Measurements from ENCODE around the gene ITIH4. TPM values are rescaled to one million over a fixed set of nuclear protein-coding genes. Genes with fewer than 3 reads are reported as not detected.

The ITIH4 gene
- total RNA-seq (2014; rRNA removed; shearing (Covaris generic)): 0.14 TPM in 1 of 2 replicates, not detected in the other

DNA sequence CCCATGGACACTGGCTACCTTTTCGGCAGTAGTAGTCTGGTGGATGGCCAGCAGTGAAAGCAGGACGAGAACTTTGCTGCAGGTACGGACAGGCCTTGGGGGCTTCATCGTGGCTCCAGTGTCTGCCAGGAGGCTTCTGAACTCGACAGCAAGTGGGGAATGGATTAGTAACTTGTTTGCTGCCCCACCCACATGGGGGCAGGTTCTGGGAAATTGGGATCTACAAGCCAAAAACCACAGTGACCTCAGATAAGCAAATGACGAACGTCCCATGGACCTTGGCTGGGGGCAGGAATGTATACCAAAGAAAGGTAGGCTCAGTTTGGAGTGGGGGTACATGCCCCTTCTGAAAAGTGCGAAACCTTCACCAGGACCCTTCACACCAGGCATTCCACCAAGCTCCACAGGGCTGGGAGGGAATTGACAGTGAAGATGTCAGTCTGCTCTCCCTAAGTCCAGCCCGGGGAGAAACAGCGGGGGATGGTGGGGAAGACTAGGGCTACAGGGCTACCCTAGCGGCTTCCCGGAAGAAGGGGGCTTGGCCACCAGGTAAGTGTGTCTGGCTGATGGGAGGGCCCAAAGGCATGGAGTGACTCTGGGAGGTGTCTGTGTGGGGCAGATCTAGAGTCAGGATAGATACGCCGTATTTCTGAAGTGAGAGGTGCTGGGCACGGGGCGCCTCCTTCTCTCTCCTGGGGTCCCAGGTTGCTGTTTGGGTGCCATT lies at the start of gene ITIH4:
Gene ITIH4, minus strand, starts transcription at position 138 of the 724 bp plus-strand sequence. Its CDS starts 30 bp downstream, at position 108.
- peak; percentile 66 for DNase-seq
- H3K4me3 ChIP-seq (ENCODE audit: insufficient read depth, low read depth, low read length): no peak within 1 kb of the TSS
- H3K36me3 ChIP-seq (replicated peaks; ENCODE audit: control insufficient read depth, insufficient read depth, low read length): no peaks in the 10 kb centered on the region
- no peaks in the 10 kb centered on the region for H3K27me3 ChIP-seq (ENCODE audit: control insufficient read depth, insufficient read depth, low read length)

DNA sequence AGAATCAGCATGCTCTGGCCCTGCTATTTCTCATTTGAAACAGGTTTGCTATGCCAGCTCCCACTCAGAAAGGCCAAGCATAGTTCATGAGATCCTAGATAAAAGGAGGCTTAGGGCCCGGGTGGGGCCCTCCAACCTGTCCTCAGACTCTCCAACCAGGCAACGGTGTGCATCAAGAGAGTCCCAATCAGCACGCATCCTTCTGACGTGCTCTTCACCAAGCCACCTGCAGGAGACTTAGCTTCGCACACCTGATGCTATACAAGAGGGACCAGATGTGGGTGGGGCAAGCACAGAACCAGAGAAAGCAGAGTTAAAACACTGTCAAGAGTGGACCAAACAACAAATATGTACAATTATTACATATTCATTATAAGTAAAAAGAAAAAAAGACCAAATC lies 49.6 kb upstream of the ITIH4 start:
- Histone ChIP-seq H3K4me3 (ENCODE audit: insufficient read depth, low read depth, low read length) (no peak overlapping the region), H3K36me3 (replicated peaks; ENCODE audit: control insufficient read depth, insufficient read depth, low read length) (peaks cover 1% of the 10 kb centered on the region; the same call in 1 of the 2 replicates)
- DNase-seq: no peak

DNA sequence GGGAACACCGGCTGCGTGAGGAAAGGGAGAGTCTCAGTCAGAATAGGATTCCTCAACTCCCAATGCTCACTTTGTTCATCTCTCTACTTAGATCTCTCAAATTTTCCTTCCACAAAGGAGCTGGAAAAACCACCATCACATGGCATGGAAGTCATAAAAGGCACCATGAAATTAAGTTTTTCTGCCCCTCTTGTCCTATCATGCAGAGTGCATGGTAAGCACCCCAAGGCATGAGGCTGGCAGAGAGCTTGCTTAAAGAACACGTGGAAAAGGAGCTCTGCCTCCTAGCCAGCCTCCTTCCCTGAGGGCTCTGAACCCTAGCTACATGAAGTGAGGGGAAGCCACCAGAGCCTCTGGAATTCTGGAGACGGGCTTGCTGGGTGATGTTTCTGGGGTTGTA lies 49.1 kb upstream of the ITIH4 start:
- DNase-seq: no peak

More for the DNA sequence above, 49.6 kb upstream of the ITIH4 start:
- H3K27me3 ChIP-seq (ENCODE audit: control insufficient read depth, insufficient read depth, low read length): no peaks in the 10 kb centered on the region

DNA sequence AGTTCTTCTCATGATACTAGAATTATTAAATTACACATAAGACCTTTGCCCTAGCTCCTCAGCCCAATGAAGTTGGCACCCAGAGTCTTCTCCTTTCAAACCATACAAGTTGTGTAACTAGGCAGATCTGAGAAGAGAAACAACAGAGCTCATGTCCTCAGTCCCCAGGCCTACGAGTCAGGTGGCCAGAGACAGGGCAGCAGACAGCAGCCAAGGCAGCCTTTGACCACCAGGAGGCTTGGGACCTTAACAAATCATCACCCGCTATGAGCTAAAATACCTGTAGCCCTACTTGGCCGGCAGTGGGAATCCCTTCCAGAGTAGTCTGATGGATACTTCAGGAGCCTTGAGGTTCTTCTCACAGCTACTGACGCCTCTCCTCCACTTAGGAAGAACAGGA lies 48.6 kb upstream of the ITIH4 start:
- Histone ChIP-seq H3K36me3 (replicated peaks; ENCODE audit: control insufficient read depth, insufficient read depth, low read length) (peaks cover 1% of the 10 kb centered on the region; the same call in 1 of the 2 replicates), H3K27me3 (ENCODE audit: control insufficient read depth, insufficient read depth, low read length) (no peaks in the 10 kb centered on the region), H3K4me3 (ENCODE audit: insufficient read depth, low read depth, low read length) (no peak overlapping the region)
- peak; percentile 55 for DNase-seq

More for the DNA sequence above, 49.1 kb upstream of the ITIH4 start:
- H3K4me3 ChIP-seq (ENCODE audit: insufficient read depth, low read depth, low read length): no peak overlapping the region
- no peaks in the 10 kb centered on the region for H3K27me3 ChIP-seq (ENCODE audit: control insufficient read depth, insufficient read depth, low read length)
- peaks cover 1% of the 10 kb centered on the region; the same call in 1 of the 2 replicates for H3K36me3 ChIP-seq (replicated peaks; ENCODE audit: control insufficient read depth, insufficient read depth, low read length)

DNA sequence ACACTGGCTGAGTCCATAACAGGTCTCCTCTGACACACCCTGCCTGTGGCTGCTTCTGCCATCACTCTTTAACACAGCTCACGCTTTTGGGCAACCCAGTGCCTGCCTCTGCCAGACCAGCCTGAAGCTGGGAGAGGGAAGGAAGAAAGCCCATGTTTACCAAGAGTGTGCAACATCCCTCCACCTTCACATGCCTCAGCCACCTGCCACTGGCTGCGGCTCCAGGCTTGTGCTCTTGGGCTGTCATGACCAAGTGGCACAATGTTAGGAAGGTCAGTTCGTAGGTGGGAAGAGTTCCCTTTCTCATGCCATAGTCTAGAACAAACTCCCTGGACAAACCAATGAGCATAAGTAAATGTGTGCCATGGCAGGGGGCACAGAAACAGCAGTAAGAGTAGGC lies 46.6 kb upstream of the ITIH4 start:
- H3K36me3 ChIP-seq (replicated peaks; ENCODE audit: control insufficient read depth, insufficient read depth, low read length): peaks cover 1% of the 10 kb centered on the region; the same call in 1 of the 2 replicates
- no peak for DNase-seq
- no peak overlapping the region for H3K4me3 ChIP-seq (ENCODE audit: insufficient read depth, low read depth, low read length)
- H3K27me3 ChIP-seq (ENCODE audit: control insufficient read depth, insufficient read depth, low read length): no peaks in the 10 kb centered on the region

DNA sequence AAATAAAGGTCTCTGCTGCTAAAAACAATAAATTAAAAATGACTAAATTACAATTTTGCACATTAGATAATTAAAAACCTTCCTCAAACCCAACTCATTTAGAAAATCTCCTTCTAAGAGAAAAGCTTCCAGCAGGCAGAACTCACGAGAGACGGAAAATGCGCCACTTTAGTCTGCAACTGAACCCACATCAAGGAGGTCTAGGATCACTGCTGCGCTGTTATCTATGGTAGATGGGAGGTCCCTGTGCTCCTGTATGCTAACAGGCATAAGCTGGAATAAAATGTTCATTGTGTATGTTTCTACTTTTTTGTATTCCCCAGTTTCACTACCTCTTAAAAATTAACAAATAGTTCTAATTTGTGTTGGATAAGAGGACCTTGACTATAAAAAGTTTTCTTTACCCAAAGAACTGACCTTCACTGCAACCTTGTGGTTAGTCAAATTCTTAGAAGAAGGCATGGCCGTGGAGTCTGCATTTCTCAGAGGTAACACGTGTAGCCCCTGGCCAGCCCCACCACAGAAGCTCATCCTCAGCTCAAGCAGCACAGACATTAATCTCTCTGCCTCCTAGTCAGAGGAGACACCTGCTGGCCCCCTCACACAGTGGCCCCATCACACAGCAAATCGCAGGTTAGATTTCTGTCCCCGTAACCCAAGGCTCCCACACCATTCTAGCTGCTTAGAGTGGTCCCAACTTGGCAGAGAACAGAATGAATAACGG lies 44.6 kb upstream of the ITIH4 start:
- no peak overlapping the region for H3K4me3 ChIP-seq (ENCODE audit: insufficient read depth, low read depth, low read length)
- H3K36me3 ChIP-seq (replicated peaks; ENCODE audit: control insufficient read depth, insufficient read depth, low read length): peaks cover 1% of the 10 kb centered on the region; the same call in 1 of the 2 replicates
- DNase-seq: peak; percentile 32
- no peaks in the 10 kb centered on the region for H3K27me3 ChIP-seq (ENCODE audit: control insufficient read depth, insufficient read depth, low read length)

DNA sequence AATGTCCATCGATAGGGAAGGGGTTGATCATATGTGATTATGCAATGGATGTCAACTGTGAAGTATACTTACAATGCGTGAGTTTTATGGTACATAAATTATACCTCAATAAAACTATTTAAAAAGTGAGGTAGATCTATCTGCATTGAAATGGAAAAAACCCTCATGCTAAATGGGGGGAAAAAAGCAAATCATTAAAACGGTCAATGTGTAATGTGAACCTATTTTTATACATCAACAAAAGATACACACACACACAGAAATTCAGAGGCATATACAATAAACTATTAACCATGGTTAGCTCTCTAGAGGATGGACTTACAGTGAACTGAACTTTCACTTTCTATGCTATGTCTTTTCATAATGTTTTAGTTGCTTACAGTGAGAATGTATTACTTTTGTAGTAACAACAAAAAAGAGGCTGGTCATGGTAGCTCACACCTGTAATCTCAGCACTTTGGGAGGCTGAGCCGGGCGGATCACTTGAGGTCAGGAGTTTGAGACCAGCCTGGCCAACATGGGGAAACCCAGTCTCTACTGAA lies 43.8 kb upstream of the ITIH4 start:
- no peaks in the 10 kb centered on the region for H3K36me3 ChIP-seq (replicated peaks; ENCODE audit: control insufficient read depth, insufficient read depth, low read length)
- no peak for DNase-seq
- H3K4me3 ChIP-seq (ENCODE audit: insufficient read depth, low read depth, low read length): no peak overlapping the region
- H3K27me3 ChIP-seq (ENCODE audit: control insufficient read depth, insufficient read depth, low read length): no peaks in the 10 kb centered on the region

DNA sequence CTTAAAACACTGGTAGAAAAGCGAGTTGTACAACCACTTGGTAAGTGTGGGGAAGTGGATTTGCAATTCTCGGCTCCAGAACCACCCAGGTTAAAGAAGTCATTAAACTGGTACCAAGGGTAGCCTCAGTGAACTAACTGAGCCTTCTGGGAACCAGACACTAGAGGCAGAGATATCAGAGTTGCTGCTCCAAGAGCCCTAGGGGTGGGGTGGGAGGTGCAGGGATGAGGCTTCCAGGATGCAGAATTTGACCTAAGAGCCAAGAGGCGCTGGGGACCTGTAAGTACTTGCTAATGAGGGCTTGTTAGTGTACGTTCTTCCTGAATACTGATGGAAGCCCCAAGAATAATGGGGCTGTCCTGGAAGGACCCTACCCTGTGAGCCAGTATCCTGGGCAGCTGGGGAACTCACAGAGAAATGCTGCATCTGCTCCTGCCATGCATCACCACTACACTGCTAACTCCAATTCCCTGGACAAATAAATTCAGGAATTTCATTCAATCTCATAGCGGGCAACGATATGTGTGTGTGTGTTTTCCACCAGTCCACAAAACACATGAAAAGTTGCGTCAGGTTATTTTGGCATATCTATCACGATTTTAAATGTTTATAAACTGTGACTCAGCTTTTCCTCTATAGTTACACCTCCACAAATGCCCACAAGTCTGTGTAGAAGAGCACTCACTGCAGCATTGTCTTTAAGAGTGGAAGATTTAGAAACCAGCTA lies 43.1 kb upstream of the ITIH4 start:
- Histone ChIP-seq H3K27me3 (ENCODE audit: control insufficient read depth, insufficient read depth, low read length) (no peaks in the 10 kb centered on the region), H3K4me3 (ENCODE audit: insufficient read depth, low read depth, low read length) (no peak overlapping the region), H3K36me3 (replicated peaks; ENCODE audit: control insufficient read depth, insufficient read depth, low read length) (no peaks in the 10 kb centered on the region)
- no peak for DNase-seq

DNA sequence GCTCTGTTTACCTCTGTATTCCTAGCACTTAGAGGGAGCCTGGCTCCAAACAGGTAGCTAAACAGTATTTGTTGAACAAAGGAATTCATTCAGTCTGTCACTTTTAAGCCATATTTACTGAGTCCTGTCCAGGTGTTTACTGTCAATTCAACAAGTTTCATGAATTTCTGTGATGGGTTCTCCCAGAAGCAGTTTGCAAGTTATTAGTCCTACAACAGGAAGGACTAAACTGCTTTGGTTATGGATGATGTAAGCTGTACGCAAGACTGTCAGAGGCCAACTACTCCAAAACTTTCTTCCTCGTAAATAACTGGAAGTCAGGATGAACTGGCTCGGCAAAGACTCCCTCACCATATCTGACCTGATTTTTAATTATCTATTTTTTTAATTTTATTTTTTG lies 41.8 kb upstream of the ITIH4 start:
- DNase-seq: no peak
- Histone ChIP-seq H3K27me3 (ENCODE audit: control insufficient read depth, insufficient read depth, low read length) (no peaks in the 10 kb centered on the region), H3K36me3 (replicated peaks; ENCODE audit: control insufficient read depth, insufficient read depth, low read length) (no peaks in the 10 kb centered on the region), H3K4me3 (ENCODE audit: insufficient read depth, low read depth, low read length) (no peak overlapping the region)

DNA sequence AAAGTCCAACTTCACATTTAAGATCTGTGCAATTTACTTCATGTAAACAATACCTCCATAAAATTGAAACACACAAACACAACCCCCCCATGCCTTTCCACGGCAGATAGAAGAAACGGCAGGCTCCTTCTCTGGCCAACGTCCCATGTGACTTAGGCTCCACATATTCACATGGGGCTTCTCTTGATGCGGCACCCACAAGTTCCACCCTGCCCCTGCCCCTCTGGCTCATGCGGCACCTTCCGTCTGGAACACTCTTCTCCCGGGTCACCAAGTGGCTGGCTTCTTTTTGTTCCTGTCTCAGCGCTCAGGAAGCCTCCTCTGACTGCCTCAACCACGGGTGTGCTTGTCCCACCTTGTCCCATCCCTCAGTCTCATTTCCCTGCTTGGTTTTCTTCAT lies 41.3 kb upstream of the ITIH4 start:
- no peaks in the 10 kb centered on the region for H3K27me3 ChIP-seq (ENCODE audit: control insufficient read depth, insufficient read depth, low read length)
- H3K36me3 ChIP-seq (replicated peaks; ENCODE audit: control insufficient read depth, insufficient read depth, low read length): no peaks in the 10 kb centered on the region
- H3K4me3 ChIP-seq (ENCODE audit: insufficient read depth, low read depth, low read length): no peak overlapping the region
- no peak for DNase-seq

DNA sequence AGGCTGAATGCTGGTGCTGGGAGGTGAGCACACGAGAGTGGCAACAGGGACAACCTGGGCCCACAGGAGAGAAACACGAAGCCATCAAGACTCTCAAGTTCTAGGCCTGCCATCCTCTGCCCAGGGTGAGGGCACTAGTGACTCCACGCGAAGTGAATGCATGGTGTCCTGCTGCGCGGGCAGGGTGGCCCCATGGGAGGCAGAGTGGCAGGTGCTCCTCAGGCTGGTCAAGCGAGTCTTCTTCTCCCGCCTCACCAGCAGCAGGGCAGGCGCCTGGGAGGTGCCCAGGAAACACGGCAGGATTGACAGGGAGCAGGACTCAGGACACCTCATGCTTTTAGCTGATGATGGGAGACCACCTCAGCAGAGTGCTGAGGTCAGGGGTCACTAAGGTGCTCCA lies 40.0 kb upstream of the ITIH4 start:
- no peak for DNase-seq
- Histone ChIP-seq H3K36me3 (replicated peaks; ENCODE audit: control insufficient read depth, insufficient read depth, low read length) (no peaks in the 10 kb centered on the region), H3K27me3 (ENCODE audit: control insufficient read depth, insufficient read depth, low read length) (no peaks in the 10 kb centered on the region), H3K4me3 (ENCODE audit: insufficient read depth, low read depth, low read length) (no peak overlapping the region)

DNA sequence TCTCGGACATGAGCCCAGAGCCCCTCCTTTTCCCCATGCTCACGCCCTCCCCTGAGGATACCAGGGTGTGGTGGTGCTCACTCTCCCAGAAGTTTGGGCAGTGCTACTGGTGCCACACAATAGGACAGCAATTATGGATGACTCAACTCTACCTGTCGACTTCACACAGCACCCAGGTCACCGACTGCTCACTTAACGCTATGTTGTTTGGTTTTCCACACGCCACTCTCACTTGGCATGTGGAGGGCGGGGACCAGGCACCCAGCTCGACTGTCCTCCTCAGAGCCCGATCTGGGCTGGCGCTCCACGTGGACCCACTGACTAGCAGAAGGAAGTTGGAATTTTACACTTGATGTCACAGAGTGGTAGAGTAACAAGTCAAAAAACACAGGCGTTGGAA lies 36.0 kb upstream of the ITIH4 start:
- DNase-seq: no peak
- H3K4me3 ChIP-seq (ENCODE audit: insufficient read depth, low read depth, low read length): no peak overlapping the region
- no peaks in the 10 kb centered on the region for H3K36me3 ChIP-seq (replicated peaks; ENCODE audit: control insufficient read depth, insufficient read depth, low read length)
- H3K27me3 ChIP-seq (ENCODE audit: control insufficient read depth, insufficient read depth, low read length): no peaks in the 10 kb centered on the region

DNA sequence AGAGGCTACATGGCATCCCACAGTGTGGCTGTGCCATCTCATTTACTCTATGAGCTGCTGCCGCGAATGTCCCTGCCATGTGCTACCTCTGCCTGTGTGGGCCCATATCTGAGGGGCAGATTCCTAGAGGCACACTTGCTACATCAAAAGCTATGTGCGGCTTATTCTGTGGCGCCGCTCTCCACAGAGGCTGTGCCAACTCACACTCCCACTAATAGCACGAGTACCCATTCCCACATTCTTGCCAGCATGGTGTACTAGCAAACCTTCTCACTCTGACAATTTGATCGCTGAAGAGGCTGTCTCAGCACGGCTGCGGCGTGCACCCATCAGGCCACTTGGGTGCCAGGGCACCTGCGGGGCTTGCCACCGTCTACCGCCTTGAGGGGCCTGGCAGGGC lies 35.5 kb upstream of the ITIH4 start:
- Histone ChIP-seq H3K27me3 (ENCODE audit: control insufficient read depth, insufficient read depth, low read length) (no peaks in the 10 kb centered on the region), H3K4me3 (ENCODE audit: insufficient read depth, low read depth, low read length) (no peak overlapping the region), H3K36me3 (replicated peaks; ENCODE audit: control insufficient read depth, insufficient read depth, low read length) (no peaks in the 10 kb centered on the region)
- DNase-seq: no peak

DNA sequence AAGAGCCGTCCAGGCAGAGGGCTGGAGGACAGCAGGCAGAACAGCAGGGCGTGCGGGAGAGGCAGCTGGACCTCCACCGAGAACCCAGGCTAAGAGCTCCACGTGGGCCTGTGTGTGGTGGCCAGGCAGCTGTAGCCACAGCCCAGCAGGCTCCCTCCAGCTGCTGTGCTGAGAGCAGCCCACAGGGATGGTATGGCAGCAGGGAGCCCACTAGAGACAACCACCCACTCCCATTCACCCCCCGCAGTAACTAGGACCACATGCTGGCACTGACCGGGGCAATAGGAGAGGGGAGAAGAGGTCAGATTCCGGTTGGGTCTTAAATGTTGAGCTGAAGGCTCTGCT lies 29.9 kb upstream of the ITIH4 start:
- DNase-seq: no peak
- Histone ChIP-seq H3K27me3 (ENCODE audit: control insufficient read depth, insufficient read depth, low read length) (no peaks in the 10 kb centered on the region), H3K36me3 (replicated peaks; ENCODE audit: control insufficient read depth, insufficient read depth, low read length) (no peaks in the 10 kb centered on the region), H3K4me3 (ENCODE audit: insufficient read depth, low read depth, low read length) (no peak overlapping the region)

Data from H7 (cell line).